Neutrophil (primary cell): ENCODE data around the gene GCDH.

ENCODE experiments used
- H3K27ac ChIP-seq: fragments of 200-600 bp; sonication (generic); 2 replicates; pipeline ENCODE4 v1.5.1; 2016; ENCODE audit warnings: mild to moderate bottlenecking, moderate library complexity
- H3K27me3 ChIP-seq: fragments of 200-600 bp; sonication (generic); 2 replicates; pipeline ENCODE4 v1.6.0; 2016; ENCODE audit warnings: mild to moderate bottlenecking
- H3K36me3 ChIP-seq: fragments of 200-600 bp; sonication (generic); 2 replicates; pipeline ENCODE4 v1.5.1; 2017
- H3K4me1 ChIP-seq, 2 experiments: fragments of 200-600 bp in 1 of 2; sonication (generic) in 1 of 2; 1 replicate in 1 of 2; 2 replicates in 1 of 2; pipeline versions ENCODE4 v1.5.1 to v1.6.1; 2013 to 2016; ENCODE audit warnings: low read depth in 1 of 2, low read length in 1 of 2, mild to moderate bottlenecking in 1 of 2, moderate library complexity in 1 of 2; ENCODE audit not compliant: control insufficient read depth in 1 of 2, insufficient read depth in 1 of 2
- H3K4me3 ChIP-seq, 2 experiments: fragments of 200-600 bp in 1 of 2; sonication (generic) in 1 of 2; 1 replicate in 1 of 2; 2 replicates in 1 of 2; pipeline ENCODE4 v1.5.1; 2013 to 2016; ENCODE audit warnings: low read depth in 1 of 2, low read length in 1 of 2, mild to moderate bottlenecking in 1 of 2, moderate library complexity in 1 of 2
- H3K9me3 ChIP-seq: fragments of 200-600 bp; sonication (generic); 2 replicates; pipeline ENCODE4 v1.5.1; 2016
- TF ChIP-seq, protein P1 (sequence below): fragments of 200-600 bp; sonication (generic); IDR thresholded peaks from 2 replicates; pipeline ENCODE4 v1.5.1; 2016; ENCODE audit warnings: antibody characterized with exemption

The GCDH gene

DNA sequence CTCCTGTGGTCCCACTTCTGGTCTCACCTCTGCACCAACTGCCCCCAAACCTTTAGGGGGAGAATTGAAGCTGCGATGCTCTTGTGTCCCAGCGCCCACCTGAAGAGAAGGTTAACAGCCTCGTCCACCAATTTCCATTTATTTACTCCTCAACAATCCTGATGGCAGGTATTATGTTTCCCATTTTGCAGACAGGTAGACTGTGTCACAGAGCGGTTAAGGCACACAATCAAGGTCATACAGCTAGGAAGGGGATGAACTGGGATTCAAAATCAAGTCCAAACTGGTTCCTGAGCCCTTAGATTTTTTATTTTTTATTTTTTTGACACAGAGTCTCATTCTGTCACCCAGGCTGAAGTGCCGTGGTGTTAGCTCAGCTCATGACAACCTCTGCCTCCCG, 15.9 kb upstream of the GCDH start:
- Histone ChIP-seq H3K4me3 (no peak overlapping the region), H3K36me3 (no peaks in the 10 kb centered on the region), H3K9me3 (no peaks in the 10 kb centered on the region), H3K4me1 (no peaks in the 10 kb centered on the region), H3K27ac (no peak overlapping the region), H3K27me3 (no peaks in the 10 kb centered on the region)
- TF ChIP-seq, protein P1, sequence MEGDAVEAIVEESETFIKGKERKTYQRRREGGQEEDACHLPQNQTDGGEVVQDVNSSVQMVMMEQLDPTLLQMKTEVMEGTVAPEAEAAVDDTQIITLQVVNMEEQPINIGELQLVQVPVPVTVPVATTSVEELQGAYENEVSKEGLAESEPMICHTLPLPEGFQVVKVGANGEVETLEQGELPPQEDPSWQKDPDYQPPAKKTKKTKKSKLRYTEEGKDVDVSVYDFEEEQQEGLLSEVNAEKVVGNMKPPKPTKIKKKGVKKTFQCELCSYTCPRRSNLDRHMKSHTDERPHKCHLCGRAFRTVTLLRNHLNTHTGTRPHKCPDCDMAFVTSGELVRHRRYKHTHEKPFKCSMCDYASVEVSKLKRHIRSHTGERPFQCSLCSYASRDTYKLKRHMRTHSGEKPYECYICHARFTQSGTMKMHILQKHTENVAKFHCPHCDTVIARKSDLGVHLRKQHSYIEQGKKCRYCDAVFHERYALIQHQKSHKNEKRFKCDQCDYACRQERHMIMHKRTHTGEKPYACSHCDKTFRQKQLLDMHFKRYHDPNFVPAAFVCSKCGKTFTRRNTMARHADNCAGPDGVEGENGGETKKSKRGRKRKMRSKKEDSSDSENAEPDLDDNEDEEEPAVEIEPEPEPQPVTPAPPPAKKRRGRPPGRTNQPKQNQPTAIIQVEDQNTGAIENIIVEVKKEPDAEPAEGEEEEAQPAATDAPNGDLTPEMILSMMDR: no peak

DNA sequence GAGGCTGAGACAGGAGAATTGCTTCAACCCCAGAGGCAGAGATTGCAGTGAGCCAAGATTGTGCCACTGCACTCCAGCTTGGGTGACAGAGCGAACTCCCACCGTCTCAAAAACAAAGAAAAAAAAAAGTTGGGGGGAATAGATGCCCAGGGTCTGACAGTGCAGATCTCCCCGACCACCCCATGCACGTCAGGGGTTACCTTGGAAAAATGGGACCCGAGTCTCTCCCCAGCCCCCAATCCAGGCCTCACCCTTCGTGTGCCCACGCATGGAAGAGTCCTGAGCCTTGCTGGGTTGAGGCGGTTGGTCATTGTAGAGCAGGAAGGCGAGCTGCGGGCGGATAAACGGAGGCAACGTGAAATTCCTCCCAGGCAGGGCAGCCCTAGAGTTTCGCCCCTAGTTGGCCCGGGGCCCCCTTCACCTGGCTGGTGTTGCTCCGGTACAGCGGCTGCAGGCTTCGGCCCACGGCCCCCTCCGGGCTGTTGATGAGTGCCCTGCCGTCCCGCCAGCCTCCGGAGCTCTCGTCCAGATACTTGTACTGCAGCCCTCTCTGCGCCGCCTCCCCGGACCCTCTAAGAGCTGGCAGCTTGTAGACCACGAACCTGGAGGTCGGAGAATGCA, 10.3 kb upstream of the GCDH start:
- TF ChIP-seq, protein P1: no peak
- peak overlapping the region; percentile 95 for H3K27ac ChIP-seq
- H3K4me3 ChIP-seq: peak overlapping the region; percentile 67 to 74
- no peaks in the 10 kb centered on the region for H3K9me3 ChIP-seq
- H3K27me3 ChIP-seq: peaks cover 9% of the 10 kb centered on the region
- peaks cover 49% of the 10 kb centered on the region in 2 experiments for H3K4me1 ChIP-seq
- H3K36me3 ChIP-seq: no peaks in the 10 kb centered on the region

DNA sequence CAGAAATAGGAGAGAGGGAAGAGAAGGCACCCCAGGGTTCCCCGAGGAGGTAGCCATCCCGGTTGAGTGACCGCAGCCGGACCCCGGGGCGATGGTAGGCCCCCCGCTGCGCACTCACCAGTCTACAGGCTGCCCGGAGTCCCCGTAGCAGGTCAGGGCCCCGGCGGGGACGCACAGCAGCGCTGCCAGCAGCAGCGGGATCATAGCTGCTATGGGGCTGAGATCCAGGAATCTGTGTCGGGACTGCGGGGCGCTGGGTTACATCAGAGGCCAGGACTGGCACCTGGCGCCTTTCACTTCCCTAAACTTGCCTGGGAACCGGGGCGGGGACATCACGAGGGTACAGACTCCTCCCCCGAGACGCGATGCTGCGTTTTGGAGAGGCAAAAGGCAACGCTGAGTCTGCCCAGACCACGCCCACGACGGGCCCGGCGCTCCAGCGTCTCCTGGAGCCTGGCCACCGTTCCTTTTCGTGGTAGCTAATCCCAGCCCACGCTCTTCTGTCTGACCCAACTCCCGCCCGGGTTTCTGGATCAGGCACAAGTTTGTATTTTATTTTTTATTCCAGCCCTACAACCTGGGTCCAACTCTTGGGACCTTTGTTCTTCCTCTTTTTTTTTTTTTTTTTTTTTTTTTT, 9.7 kb upstream of the GCDH start, which contains the start of gene DNASE2:
DNASE2 (minus strand) TSS at position 278 of the 637 bp plus-strand sequence; CDS start at position 204, 74 bp downstream.
- Histone ChIP-seq H3K27me3 (peaks cover 15% of the 10 kb centered on the region), H3K4me1 (peaks cover 55% of the 10 kb centered on the region in 2 experiments)
- TF ChIP-seq, protein P1: peak; percentile 30

DNA sequence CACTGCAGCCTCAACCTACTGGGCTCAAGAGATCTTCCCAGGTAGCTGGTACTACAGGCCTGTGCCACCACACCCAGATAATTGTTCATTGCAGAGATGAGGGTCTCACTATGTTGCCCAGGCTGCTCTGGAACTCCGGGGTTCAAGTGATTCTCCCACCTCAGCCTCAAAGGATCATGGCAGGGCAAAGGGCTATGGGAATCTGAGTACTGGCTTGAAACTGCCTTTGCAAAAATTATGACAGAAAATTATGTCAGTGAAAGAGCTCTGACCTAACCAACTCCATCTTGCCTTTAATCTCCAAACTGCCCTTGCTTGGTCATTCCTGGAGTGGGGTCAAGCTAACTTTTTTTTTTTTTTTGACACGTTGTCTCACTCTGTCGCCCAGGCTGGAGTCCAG, 8.4 kb upstream of the GCDH start:
- Histone ChIP-seq H3K4me1 (peaks cover 55% of the 10 kb centered on the region in 2 experiments), H3K36me3 (no peaks in the 10 kb centered on the region), H3K27ac (peak overlapping the region; percentile 95), H3K9me3 (no peaks in the 10 kb centered on the region), H3K27me3 (peaks cover 16% of the 10 kb centered on the region), H3K4me3 (peak overlapping the region; percentile 67 to 74)
- TF ChIP-seq, protein P1: no peak

More for the DNA sequence above, 9.7 kb upstream of the GCDH start, which contains the start of gene DNASE2:
- Histone ChIP-seq H3K27ac (peak within 1 kb of the TSS; percentile 95), H3K4me3 (peak within 1 kb of the TSS; percentile 67 to 74), H3K9me3 (no peaks in the 10 kb centered on the region), H3K36me3 (no peaks in the 10 kb centered on the region)

DNA sequence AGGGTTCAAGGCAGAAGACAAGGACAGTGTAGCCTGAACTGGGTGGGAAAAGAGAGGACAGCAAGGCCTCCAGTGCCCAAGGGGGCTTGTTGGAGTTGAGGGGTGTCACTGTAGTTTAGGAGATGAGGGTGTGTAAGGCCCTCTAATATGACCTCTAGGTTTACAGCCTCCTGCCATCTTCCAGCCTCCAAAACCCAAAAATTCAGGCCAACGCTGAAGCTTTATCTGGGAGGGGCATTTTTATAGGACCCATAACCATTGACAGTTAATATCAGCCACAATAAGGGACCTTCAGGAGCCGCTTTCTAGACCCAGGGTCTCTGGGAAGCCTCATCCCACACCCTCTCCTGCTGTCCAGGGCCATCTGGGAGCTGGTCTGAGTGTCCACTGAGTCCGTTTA, 6.8 kb upstream of the GCDH start:
- TF ChIP-seq, protein P1: no peak
- Histone ChIP-seq H3K36me3 (no peaks in the 10 kb centered on the region), H3K4me1 (peaks cover 55% of the 10 kb centered on the region in 2 experiments), H3K4me3 (peak overlapping the region; percentile 4 to 71), H3K9me3 (no peaks in the 10 kb centered on the region), H3K27ac (peak overlapping the region; percentile 95), H3K27me3 (peaks cover 16% of the 10 kb centered on the region)
